ENCODE data around the gene GEN1.

Gene GEN1, protein sequence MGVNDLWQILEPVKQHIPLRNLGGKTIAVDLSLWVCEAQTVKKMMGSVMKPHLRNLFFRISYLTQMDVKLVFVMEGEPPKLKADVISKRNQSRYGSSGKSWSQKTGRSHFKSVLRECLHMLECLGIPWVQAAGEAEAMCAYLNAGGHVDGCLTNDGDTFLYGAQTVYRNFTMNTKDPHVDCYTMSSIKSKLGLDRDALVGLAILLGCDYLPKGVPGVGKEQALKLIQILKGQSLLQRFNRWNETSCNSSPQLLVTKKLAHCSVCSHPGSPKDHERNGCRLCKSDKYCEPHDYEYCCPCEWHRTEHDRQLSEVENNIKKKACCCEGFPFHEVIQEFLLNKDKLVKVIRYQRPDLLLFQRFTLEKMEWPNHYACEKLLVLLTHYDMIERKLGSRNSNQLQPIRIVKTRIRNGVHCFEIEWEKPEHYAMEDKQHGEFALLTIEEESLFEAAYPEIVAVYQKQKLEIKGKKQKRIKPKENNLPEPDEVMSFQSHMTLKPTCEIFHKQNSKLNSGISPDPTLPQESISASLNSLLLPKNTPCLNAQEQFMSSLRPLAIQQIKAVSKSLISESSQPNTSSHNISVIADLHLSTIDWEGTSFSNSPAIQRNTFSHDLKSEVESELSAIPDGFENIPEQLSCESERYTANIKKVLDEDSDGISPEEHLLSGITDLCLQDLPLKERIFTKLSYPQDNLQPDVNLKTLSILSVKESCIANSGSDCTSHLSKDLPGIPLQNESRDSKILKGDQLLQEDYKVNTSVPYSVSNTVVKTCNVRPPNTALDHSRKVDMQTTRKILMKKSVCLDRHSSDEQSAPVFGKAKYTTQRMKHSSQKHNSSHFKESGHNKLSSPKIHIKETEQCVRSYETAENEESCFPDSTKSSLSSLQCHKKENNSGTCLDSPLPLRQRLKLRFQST

DNA sequence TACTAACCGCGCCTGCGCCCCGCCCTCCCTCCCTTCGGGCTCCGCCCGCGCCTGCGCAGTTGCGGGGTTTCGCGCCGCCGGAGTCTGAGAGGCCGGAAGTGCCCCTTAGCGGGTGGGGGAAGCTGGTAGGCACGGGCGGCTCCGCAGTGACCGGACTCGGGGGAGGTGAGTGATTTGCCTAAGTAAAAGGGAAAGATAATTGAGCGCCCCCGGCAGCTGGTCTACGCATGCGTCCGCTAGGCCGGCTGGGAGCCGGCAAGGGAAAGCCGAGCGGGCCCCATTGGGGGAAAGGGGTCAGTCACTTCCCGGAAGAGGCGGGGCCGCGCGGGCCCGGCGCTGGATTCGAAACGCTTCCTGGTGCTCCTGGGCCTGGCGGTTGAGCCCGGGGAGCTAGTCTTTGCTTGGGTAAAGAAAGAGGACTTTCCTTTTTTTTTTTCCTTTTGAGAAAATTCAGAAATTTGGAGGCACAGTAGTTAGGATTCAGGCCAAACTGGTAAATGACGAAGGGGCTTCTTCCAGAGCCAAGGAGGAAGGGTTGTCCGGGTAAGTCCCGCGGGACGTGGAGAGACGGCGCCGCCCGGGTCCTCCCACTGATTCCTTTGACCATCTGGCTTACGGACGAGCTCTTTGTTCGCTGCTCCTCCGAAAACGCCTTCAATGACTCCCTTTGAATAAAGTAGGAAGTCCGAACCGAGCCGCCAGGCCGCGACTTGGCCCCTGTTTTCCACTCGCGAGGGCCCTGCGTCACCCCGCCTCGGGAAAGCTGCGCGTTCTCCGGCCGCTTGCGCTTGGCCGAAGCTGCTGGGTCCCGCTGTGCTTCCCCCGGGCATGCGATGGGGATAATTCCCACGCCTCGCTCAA, at the start of gene GEN1, which contains the start of gene SMC6:
Gene GEN1, plus strand, starts transcription at position 336 of the 861 bp plus-strand sequence. CDS start 5,806 bp downstream, outside the sequence.
Gene SMC6, minus strand, starts transcription at position 8 of the 861 bp plus-strand sequence. CDS start 7,864 bp downstream, outside the sequence.
- in situ Hi-C loops (cut with HindIII; ENCODE audit: low pct_ligation_motif_present, low pct_unique_long_range_greater_than_20kb, low sequenced_read_pairs) = no loop called here
- DNase-seq = peak; percentile 90

DNA sequence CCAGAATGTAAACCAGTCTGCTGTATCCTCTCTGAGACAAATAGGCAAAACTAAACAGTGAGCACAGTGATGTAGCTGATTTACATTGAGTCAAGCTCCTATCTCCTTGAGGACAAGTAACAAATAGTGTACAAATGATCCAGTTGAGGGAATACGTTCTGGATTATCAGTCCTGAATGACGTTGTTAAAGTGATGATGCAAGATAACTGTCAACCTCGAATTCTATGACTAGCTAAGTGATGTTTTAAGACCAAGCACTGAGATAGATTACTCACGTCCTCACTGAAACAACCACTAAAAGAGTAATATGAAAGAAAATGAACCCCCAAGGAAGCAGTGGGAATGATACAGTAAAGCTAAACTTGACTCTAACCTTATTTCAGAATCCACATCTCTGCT, 47.1 kb upstream of the GEN1 start:
- in situ Hi-C loops (cut with HindIII; ENCODE audit: low pct_ligation_motif_present, low pct_unique_long_range_greater_than_20kb, low sequenced_read_pairs) = no loop called here
- DNase-seq = no peak

DNA sequence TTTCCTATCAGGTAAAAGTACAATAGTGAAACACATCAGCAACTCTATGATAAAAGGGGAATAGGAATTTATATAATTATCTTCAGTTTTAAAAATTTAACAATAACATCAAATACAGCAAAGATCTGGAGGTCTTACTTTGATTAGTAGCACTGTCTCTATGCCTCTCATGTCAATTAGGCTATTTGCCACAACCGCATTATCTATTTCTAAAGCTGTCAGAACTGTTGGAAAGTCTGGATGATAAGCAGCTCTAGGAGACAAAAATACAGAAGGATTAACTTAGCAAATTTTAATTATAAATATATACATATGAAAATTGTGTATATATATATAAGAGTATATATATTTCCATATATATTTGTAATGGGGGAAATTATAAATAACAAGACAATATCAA, 45.4 kb upstream of the GEN1 start:
- DNase-seq = no peak
- in situ Hi-C loops (cut with HindIII; ENCODE audit: low pct_ligation_motif_present, low pct_unique_long_range_greater_than_20kb, low sequenced_read_pairs) = no loop called here

DNA sequence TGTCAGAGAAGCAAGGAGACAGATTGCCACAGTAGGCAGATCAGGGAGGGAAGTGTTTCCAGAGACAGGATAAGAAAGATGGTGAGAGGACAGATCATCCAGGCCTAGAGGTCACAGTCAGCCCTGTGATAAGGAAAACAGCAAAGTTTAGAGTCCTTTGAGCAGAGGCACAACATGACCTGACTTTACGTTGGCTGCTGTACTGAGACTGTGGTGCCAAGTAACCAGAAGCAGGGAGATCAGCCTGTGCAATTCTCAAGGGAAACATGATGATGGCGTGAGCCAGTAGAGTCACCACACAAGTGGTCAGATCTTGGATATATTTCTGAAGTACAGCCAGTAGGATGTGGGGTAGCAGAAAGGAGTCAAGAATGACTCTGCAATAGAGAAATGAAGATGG, 44.0 kb upstream of the GEN1 start:
- no peak for DNase-seq
- in situ Hi-C loops (cut with HindIII; ENCODE audit: low pct_ligation_motif_present, low pct_unique_long_range_greater_than_20kb, low sequenced_read_pairs) = no loop called here

DNA sequence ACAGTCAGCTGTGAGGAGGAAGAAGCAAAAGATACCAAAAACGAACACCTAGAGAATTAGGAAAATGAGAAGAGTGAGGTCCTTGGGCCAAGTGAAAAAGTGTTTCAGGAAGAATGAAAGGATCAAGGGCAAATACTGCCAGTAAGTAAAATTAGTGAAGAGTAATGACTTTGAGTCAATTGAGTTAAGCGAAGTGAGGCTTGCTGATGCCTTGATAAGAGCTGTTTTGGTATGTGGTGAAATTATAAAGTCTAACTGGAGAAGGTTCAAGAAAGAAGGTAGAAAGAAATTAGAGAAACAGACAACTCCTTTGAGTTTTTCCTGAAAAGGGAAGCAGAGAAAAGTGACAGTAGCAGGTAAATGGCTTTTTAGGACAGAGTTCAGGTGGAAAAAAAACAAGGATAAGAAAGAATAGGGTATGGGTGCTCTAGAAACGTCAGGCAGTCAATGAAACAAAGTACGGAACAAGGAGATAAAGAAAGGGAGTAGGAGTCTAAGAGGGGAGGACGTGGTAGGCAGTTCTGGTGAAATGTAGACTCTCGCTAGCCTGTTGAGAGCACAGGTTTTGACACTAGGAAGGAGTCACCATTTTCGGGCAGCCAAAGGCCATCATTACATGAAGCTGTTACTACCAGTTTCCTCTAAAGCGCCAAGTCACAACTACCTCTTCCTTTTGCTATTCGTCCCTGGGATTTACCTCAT, 43.2 kb upstream of the GEN1 start:
- no peak for DNase-seq
- in situ Hi-C loops (cut with HindIII; ENCODE audit: low pct_ligation_motif_present, low pct_unique_long_range_greater_than_20kb, low sequenced_read_pairs) = no loop called here

DNA sequence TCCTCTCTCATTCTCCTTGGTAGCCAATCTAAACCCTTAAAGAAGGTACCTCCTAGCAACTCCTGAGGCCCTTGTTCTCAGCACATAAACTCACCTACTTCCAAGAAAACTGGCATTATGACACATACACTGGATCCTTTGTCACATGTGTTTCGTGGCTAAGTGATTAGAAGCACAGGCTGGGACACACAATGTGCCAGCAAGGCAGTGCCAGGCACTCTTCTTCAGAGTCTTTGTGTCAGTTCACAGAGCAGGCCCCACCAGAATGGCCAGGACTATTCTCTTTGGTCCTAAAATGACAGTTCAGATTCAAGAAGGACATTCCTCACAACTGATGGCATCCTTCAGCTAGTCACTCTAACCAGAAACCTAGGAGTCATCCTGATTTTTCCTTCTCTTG, 40.6 kb upstream of the GEN1 start:
- in situ Hi-C loops (cut with HindIII; ENCODE audit: low pct_ligation_motif_present, low pct_unique_long_range_greater_than_20kb, low sequenced_read_pairs) = no loop called here
- no peak for DNase-seq

DNA sequence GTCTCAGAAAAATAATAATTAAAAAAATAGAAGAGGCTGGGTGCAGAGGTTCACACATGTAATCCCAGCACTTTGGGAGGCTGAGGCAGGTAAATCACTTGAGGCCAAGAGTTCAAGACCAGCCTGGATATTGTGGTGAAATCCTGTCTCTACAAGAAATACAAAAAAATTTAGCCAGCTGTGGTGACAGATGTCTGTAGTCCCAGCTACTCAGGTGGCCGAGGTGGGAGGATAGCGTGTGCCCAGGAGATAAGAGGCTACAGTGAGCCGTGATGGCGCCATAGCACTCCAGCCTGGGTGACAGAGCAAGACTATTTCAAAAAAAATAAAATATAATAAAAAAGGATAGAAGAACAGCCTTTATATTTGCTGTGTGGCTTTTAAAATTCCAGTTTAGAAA, 36.3 kb upstream of the GEN1 start:
- in situ Hi-C loops (cut with HindIII; ENCODE audit: low pct_ligation_motif_present, low pct_unique_long_range_greater_than_20kb, low sequenced_read_pairs) = no loop called here

DNA sequence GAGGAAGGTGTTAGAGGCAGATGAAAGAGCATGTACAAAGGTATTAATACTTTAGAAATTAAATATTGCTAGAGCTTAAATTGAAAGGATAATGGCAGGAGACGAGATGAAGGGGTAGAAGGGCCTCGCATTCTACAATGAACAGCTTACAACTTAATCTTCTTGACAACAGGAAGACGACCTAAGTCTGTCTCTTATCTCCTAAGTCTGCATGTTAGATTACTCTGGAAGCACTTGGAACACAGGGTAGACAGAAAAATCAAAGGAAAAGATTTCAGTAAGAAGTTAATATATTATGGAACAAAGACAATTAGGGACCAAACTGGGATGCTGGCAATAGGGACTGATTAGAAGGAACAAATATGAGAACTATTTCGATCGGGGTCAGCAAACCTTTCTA, 35.2 kb upstream of the GEN1 start:
- in situ Hi-C loops (cut with HindIII; ENCODE audit: low pct_ligation_motif_present, low pct_unique_long_range_greater_than_20kb, low sequenced_read_pairs) = no loop called here
- no peak for DNase-seq

More for the DNA sequence above, 36.3 kb upstream of the GEN1 start:
- no peak for DNase-seq

DNA sequence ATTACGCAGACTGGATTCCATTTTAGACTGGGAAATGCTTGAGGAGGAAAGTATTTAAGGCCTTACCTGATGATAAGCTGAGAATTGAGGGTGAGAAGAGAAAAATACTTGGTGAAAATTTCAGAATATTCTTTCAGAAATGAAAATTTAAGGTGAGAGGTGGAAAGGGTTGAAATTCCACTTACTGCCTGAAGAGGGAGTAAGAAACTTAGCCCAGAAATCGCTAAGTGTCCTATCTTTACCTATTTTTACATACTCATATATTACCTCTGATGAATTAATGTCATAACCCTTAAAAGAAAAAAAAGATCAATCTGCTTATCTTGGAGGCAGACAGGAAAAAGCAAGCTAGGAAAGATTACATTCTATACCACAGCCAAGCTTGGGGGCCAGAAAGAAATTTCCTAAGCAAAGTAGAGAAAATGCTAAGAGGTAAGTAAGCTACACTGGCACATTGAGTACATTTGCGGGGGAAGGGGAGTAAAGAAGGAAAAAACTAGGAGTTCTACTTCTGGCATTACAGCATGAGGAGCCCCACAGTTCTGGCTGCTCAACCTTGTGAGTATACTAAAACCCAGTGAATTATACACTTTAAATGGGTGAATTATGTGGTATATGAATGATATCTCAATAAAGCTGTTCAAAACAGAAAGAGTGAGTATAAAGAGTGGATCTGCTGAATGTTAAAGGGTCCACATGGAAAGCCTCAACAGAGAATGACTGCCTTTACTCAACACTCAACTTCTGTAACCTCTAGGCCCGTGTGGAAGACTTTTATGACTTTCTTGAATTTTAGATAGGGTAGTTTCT, 34.2 kb upstream of the GEN1 start:
- in situ Hi-C loops (cut with HindIII; ENCODE audit: low pct_ligation_motif_present, low pct_unique_long_range_greater_than_20kb, low sequenced_read_pairs) = no loop called here
- peak; percentile 33 for DNase-seq

DNA sequence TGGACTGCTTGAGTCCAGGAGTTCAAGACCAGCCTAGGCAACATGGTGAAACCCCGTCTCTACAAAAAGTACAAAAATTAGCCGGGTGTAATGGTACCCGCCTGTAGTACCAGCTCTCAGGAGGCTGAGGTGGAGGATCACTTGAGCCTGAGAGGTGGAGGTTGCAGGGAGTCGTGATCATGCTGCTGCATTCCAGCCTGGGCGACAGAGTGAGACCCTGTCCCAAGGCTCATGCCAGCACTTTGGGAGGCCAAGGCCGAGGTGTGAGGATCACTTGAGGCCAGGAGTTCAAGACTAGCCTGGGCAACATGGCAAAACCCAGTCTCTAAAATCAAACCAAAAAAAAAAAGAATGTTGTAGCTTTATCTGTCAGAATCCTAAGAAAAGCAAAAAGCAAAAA, 25.7 kb upstream of the GEN1 start:
- no peak for DNase-seq
- in situ Hi-C loops (cut with HindIII; ENCODE audit: low pct_ligation_motif_present, low pct_unique_long_range_greater_than_20kb, low sequenced_read_pairs) = no loop called here

DNA sequence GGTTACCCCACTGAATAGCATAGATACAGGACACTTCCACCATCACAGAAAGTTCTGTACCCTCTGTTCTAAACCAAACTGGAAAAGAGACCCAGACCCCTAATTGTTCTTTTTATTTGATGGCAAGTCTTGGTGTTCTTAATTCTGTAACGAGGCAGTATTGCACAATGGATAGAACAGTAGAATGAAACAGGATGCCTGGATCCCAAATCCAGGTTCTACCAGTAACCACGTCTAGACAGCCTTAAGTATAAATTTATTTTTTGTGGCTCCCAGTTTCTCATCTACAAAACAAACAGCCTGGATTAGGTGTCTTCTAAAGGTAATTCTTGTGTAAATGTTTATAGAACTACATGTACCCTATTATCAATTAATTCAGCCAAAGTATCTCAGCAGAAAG, 24.1 kb upstream of the GEN1 start:
- in situ Hi-C loops (cut with HindIII; ENCODE audit: low pct_ligation_motif_present, low pct_unique_long_range_greater_than_20kb, low sequenced_read_pairs) = no loop called here
- no peak for DNase-seq

DNA sequence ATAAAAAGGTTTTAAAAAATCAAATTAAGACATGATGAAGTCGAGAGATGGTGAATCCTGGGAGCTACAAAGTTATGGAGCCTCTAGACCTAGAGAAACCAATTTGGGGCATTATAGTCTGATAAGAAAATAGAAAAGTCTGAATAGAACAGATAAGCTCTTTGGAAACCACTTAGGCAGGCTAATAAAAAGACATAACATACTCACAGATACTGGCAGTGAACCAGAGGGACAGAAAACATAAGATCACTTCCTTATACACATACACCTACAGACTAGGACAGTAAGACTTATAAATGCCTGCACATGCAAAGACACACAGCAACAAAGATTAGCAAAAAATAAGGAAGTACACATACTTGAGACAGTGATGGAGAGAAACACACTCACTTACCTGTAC, 20.3 kb upstream of the GEN1 start:
- in situ Hi-C loops (cut with HindIII; ENCODE audit: low pct_ligation_motif_present, low pct_unique_long_range_greater_than_20kb, low sequenced_read_pairs) = no loop called here
- DNase-seq = no peak

DNA sequence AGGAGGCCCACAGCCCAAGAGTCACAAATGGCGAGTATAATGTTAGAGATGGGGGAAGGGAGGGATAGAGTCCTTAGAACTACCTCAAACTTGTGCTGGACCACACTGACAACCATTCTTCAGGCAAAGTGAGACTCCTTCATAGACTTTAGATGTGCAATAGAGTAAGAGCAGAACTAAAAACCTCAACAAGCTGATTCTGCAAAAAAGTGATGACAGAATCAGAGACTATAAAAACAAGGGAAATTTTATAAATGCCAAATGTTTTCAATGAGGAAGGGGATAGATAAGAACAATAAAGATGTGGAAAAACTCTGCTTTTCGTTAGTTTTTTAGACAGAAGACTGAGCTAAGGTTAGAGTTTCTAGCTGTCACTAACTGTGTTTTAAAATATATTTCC, 18.1 kb upstream of the GEN1 start:
- in situ Hi-C loops (cut with HindIII; ENCODE audit: low pct_ligation_motif_present, low pct_unique_long_range_greater_than_20kb, low sequenced_read_pairs) = no loop called here
- no peak for DNase-seq

DNA sequence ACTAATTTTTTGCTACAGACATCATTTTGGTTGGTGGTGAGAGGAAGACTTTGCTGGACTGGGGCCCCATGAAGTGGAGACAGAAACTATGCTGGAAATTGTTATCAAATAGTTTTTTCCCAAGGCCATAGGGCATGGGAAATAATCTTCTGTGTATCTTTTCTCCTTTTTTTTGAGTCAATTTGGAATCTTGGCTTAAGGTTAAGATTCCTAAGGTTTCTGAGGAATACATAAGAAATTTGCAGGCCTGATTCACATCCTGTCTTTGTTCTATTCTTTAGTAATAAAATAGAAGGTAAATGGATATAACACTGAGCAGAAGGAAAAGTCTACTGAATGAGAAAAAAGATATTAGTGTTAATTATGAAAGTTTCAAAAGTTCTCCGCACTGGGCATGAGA, 16.9 kb upstream of the GEN1 start:
- in situ Hi-C loops (cut with HindIII; ENCODE audit: low pct_ligation_motif_present, low pct_unique_long_range_greater_than_20kb, low sequenced_read_pairs) = no loop called here
- no peak for DNase-seq

DNA sequence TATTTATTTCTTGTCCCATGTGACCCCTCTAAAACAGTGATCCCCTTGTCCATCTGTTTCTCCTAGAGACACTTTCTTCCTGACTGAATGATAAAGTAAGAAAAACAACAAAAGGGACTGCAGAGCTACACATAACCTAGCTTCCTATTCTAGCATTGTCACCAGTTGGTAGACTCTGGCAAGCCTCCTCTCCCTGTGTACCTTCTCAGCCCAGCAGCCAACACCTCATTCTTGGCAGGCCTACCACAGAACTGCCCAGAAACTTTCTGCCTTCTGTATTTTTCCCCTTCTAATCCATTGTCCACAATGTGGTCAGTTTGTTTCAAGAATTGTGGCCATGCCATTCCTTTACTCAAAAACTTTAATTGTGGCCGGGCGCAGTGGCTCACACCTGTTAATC, 13.7 kb upstream of the GEN1 start:
- in situ Hi-C loops (cut with HindIII; ENCODE audit: low pct_ligation_motif_present, low pct_unique_long_range_greater_than_20kb, low sequenced_read_pairs) = no loop called here
- DNase-seq = no peak

DNA sequence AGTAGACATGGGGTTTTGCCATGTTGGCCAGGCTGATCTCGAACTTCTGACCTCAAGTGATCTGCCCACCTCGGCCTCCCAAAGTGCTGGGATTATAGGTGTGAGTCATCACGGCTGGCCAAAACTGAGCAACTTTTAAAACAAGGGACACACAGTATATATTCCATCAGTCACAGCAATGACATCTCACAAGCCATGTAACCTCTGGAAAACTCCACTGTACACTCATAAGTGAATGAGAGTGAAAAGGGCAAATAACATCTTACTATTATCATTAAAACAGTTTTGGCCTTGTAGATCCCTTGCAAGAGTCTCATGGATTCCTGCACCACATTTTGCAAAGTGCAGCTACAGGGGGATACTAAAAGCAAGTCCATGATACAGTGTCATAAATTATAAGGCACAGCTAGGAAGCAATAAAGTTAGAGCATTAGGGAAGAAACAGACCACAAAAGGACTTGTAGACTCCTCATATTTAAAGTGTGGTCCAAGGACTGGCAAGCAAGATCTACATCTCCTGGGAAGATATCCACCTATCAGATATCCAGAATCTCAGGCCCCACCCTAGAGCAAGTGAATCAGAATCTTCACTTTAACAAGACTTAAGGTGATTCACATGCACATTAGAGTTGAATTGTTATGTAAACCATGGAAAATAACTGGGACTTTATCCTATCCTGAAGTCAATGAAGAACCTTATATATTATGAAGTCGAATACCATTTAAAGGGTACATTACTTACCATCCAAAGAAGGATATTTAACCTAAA, 6.1 kb upstream of the GEN1 start:
- DNase-seq = no peak
- in situ Hi-C loops (cut with HindIII; ENCODE audit: low pct_ligation_motif_present, low pct_unique_long_range_greater_than_20kb, low sequenced_read_pairs) = no loop called here

DNA sequence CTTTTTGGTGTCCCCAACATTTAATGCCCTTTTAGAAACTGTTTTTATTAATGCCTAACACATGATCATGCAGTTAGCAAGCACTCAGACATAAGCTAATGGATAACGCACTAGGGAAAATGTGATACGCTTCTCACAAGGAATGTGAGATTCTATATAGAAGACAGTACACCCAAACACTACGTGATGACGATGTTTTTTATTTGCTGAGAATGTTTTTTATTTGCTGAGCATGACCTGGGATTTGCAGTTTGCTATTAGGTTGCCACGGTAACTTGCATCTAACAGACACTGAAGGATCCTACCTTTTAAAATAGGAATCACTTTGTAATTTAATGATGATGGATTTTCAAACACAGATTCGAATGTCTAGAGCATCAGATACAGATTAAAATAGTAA, 5.2 kb upstream of the GEN1 start:
- in situ Hi-C loops (cut with HindIII; ENCODE audit: low pct_ligation_motif_present, low pct_unique_long_range_greater_than_20kb, low sequenced_read_pairs) = no loop called here
- no peak for DNase-seq

Data from ACHN (cell line).